Hypothalamus (tissue), 51 donors: ENCODE data around the gene TINCR.

Experiments used
- DNase-seq, 51 donors: peaks; one replicate each; lab custom pipeline; 2025; lab: John Stamatoyannopoulos, UW

Gene TINCR

GRCh38 chr19:5522106-5522505, 45.6 kb downstream of the TINCR start:
- no peak for DNase-seq

- DNase-seq, result no peak
These were observed 47.3 kb downstream of the TINCR start for GRCh38 chr19:5520501-5520900.

- DNase-seq, result no peak
These were observed 48.7 kb downstream of the TINCR start for GRCh38 chr19:5519076-5519475.

GRCh38 chr19:5515737-5516136, 52.0 kb downstream of the TINCR start:
- no peak for DNase-seq

GRCh38 chr19:5514001-5514400, 53.8 kb downstream of the TINCR start:
- no peak for DNase-seq

- DNase-seq, result no peak
These were observed 55.0 kb downstream of the TINCR start for GRCh38 chr19:5512715-5513114.
